DOHH2 (cell line): ENCODE data around the gene MDP1.

ENCODE experiments used
- H3F3A ChIP-seq: fragments of 200-600 bp; sonication (generic), shearing (Covaris generic); 2 replicates; pipeline ENCODE4 v1.6.0; 2016; ENCODE audit warnings: antibody characterized with exemption, mild to moderate bottlenecking; ENCODE audit not compliant: control insufficient read depth, insufficient read depth
- H3K27ac ChIP-seq: fragments of 200-600 bp; sonication (generic); 2 replicates; pipeline ENCODE4 v1.5.1; 2014; ENCODE audit warnings: low read depth, mild to moderate bottlenecking, low read length, moderate library complexity
- H3K27me3 ChIP-seq: fragments of 200-600 bp; sonication (generic); 2 replicates; pipeline ENCODE4 v1.6.1; 2014; ENCODE audit warnings: mild to moderate bottlenecking, low read length, mixed read lengths; ENCODE audit not compliant: control insufficient read depth
- H3K36me3 ChIP-seq: fragments of 200-600 bp; sonication (generic); 2 replicates; pipeline ENCODE4 v1.6.1; 2014; ENCODE audit warnings: mild to moderate bottlenecking, low read length, moderate library complexity, mixed read lengths; ENCODE audit not compliant: control insufficient read depth
- H3K4me1 ChIP-seq: fragments of 200-600 bp; sonication (generic); 2 replicates; pipeline ENCODE4 v1.6.1; 2014; ENCODE audit warnings: mild to moderate bottlenecking, low read length, mixed read lengths; ENCODE audit not compliant: control insufficient read depth
- H3K4me2 ChIP-seq: fragments of 200-600 bp; sonication (generic); 2 replicates; pipeline ENCODE4 v1.6.0; 2014; ENCODE audit warnings: mild to moderate bottlenecking, low read length, moderate library complexity
- H3K4me3 ChIP-seq: fragments of 200-600 bp; sonication (generic); 2 replicates; pipeline ENCODE4 v1.5.1; 2014; ENCODE audit warnings: mild to moderate bottlenecking, low read length, mixed read lengths
- H3K79me2 ChIP-seq: fragments of 200-600 bp; sonication (generic); 2 replicates; pipeline ENCODE4 v1.6.1; 2014; ENCODE audit warnings: mild to moderate bottlenecking, low read length, mixed read lengths; ENCODE audit not compliant: control insufficient read depth
- H3K9me2 ChIP-seq: fragments of 200-600 bp; sonication (generic); replicated peaks from 2 replicates; pipeline ENCODE4 v1.6.1; 2014; ENCODE audit warnings: mild to moderate bottlenecking, low read length, mixed read lengths; ENCODE audit not compliant: control insufficient read depth
- H3K9me3 ChIP-seq: fragments of 200-600 bp; sonication (generic); 2 replicates; pipeline ENCODE4 v1.6.1; 2014; ENCODE audit warnings: antibody characterized with exemption, low read length, mixed read lengths; ENCODE audit not compliant: control insufficient read depth, insufficient read depth
- H4K20me1 ChIP-seq: fragments of 200-600 bp; sonication (generic); 2 replicates; pipeline ENCODE4 v1.6.0; 2014; ENCODE audit warnings: low read depth, mild to moderate bottlenecking, antibody characterized with exemption, low read length, moderate library complexity; ENCODE audit not compliant: control insufficient read depth, insufficient read depth
- EZH2phosphoT487 ChIP-seq: fragments of 200-600 bp; sonication (generic); IDR thresholded peaks from 2 replicates; pipeline ENCODE4 v1.6.1; 2017; ENCODE audit warnings: borderline replicate concordance, mild to moderate bottlenecking, antibody characterized with exemption, low read length, moderate library complexity, mixed read lengths
- TF ChIP-seq, protein P1 (sequence below): fragments of 200-600 bp; sonication (generic); IDR thresholded peaks from one replicate; pipeline ENCODE4 v1.5.1; 2014; ENCODE audit warnings: antibody characterized with exemption, mild to moderate bottlenecking, low read depth, low read length; ENCODE audit not compliant: poor library complexity, severe bottlenecking

The MDP1 gene

DNA sequence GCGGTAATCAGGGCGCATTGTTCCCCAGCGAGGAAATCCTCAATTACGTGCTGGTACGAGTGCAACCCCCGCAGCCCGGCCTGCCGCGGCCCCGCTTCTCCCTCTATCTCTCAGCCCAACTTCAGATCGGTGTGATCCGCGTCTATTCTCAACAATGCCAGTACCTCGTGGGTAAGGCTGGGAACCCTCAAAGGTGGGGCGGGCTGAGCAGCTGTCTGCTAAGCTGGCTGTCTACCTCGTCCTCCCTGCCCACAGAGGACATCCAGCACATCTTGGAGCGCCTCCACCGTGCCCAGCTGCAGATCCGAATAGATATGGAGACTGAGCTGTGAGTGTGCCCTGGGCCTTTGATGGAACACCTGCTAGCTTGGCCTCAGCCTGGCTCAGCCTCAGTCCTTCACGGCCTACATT lies 43.0 kb downstream of the MDP1 start:
- Histone ChIP-seq H3K79me2 (no peaks in the 10 kb centered on the region; the same call in 1 of the 2 replicates), H3K4me2 (peak overlapping the region; percentile 77), H3K9me2 (no peaks in the 10 kb centered on the region), H3K4me3 (peak overlapping the region; percentile 78; the same call in 1 of the 2 replicates), H3K36me3 (peaks cover 3% of the 10 kb centered on the region; the same call in 1 of the 2 replicates), H3F3A (peaks cover 2% of the 10 kb centered on the region; the same call in 1 of the 2 replicates), H3K4me1 (peaks cover 22% of the 10 kb centered on the region), H4K20me1 (no peaks in the 10 kb centered on the region), H3K27ac (no peak overlapping the region), H3K27me3 (no peaks in the 10 kb centered on the region), H3K9me3 (no peaks in the 10 kb centered on the region)
- no peak for TF ChIP-seq EZH2phosphoT487
- TF ChIP-seq, protein P1, sequence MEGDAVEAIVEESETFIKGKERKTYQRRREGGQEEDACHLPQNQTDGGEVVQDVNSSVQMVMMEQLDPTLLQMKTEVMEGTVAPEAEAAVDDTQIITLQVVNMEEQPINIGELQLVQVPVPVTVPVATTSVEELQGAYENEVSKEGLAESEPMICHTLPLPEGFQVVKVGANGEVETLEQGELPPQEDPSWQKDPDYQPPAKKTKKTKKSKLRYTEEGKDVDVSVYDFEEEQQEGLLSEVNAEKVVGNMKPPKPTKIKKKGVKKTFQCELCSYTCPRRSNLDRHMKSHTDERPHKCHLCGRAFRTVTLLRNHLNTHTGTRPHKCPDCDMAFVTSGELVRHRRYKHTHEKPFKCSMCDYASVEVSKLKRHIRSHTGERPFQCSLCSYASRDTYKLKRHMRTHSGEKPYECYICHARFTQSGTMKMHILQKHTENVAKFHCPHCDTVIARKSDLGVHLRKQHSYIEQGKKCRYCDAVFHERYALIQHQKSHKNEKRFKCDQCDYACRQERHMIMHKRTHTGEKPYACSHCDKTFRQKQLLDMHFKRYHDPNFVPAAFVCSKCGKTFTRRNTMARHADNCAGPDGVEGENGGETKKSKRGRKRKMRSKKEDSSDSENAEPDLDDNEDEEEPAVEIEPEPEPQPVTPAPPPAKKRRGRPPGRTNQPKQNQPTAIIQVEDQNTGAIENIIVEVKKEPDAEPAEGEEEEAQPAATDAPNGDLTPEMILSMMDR, result no peak

DNA sequence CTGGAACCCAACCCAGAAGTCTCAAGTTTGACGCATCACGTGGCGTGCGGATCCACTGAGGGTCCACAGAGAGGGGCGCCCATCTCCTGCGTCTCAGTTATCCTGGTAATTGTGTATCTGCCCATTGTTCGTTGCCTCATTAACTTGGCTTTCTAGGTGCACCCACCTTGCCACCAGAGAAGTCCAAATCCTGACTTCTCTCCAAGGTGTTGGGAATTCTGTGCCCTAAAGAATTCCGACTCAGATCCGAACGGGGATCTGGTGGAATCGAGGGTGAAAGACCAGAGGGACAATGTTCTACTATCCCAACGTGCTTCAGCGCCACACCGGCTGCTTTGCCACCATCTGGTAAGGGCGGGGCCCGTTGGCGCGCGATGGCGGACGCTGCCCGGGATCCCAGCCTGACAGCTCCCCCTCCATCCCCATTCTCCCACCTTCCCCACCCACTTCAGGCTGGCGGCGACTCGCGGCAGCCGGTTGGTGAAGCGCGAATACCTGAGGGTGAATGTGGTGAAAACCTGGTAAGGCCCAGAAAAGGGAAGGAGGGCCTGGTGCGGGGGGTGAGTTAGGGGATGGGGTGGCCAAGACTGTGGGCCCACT lies 43.5 kb downstream of the MDP1 start:
- Histone ChIP-seq H3K4me2 (peak overlapping the region; percentile 77), H3K27me3 (no peaks in the 10 kb centered on the region), H3K79me2 (no peaks in the 10 kb centered on the region; the same call in 1 of the 2 replicates), H4K20me1 (no peaks in the 10 kb centered on the region), H3K4me1 (peaks cover 22% of the 10 kb centered on the region), H3K27ac (no peak overlapping the region; the same call in 1 of the 2 replicates), H3K9me3 (no peaks in the 10 kb centered on the region), H3K36me3 (no peaks in the 10 kb centered on the region), H3F3A (peaks cover 5% of the 10 kb centered on the region; the same call in 1 of the 2 replicates), H3K9me2 (no peaks in the 10 kb centered on the region), H3K4me3 (peak overlapping the region; percentile 78)
- TF ChIP-seq, protein P1, result no peak
- TF ChIP-seq EZH2phosphoT487, result no peak

DNA sequence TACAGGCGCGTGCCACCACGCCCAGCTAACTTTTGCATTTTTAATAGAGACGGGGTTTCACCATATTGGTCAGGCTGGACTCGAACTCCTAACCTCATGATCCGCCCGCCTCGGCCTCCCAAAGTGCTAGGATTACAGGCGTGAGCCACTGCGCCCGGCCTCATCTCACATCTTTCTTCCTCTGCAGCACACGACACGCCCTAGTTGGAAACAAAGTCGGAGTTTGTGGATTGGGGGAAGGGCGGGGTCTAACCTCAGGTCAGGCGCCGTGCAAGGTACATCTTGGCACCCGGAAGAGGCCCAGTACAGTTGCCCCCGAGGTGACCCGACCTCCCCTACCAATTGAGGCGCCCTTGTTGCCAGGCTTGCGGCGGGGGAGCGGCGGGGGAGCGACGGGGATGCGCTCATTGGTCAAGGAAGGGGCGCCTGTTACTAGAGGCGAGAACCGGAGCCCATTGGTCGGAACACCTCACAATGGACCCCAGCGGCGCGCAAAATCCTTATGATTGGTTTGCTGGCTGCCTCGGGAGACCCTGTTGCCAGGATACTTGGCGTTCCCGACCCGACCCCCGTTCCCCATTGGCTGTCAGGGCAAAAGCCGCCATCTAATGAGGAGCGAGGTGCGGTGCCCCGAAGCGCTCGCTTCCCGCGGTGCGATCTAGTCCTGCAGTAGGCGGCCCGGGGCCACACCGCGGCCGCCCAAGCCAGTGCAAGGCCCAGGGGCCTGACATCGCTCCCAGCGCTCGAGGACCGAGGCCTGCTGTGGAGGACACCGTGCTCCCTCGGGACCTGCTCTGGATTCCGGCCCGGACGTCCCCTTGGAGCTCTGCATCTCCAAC lies 44.2 kb downstream of the MDP1 start, which contains the start of gene REC8:
Gene REC8 (plus strand): TSS at position 659 of the 839 bp plus-strand sequence. CDS start 473 bp downstream, outside the sequence.
- no peaks in the 10 kb centered on the region for H3K9me2 ChIP-seq
- H4K20me1 ChIP-seq, result no peaks in the 10 kb centered on the region
- peak within 1 kb of the TSS; percentile 21; the same call in 1 of the 2 replicates for H3K27ac ChIP-seq
- H3K4me2 ChIP-seq, result peak within 1 kb of the TSS; percentile 77
- H3K9me3 ChIP-seq, result no peaks in the 10 kb centered on the region
- peak within 1 kb of the TSS; percentile 78 for H3K4me3 ChIP-seq
- H3F3A ChIP-seq, result peaks cover 5% of the 10 kb centered on the region; the same call in 1 of the 2 replicates
- H3K4me1 ChIP-seq, result peaks cover 22% of the 10 kb centered on the region
- H3K79me2 ChIP-seq, result no peaks in the 10 kb centered on the region; the same call in 1 of the 2 replicates
- no peaks in the 10 kb centered on the region for H3K27me3 ChIP-seq
- TF ChIP-seq, protein P1, result no peak
- TF ChIP-seq EZH2phosphoT487, result no peak
- peaks cover 2% of the 10 kb centered on the region; the same call in 1 of the 2 replicates for H3K36me3 ChIP-seq
